Measurements from ENCODE around the gene KRTAP4-5.

Gene KRTAP4-5

GRCh38 chr17:41178843-41179616 is 29.4 kb upstream of the KRTAP4-5 start:
- H3K4me3 ChIP-seq (ENCODE audit: low read depth, low read length) = no peak overlapping the region
- no peak for DNase-seq (ENCODE audit: low read depth)
- TF ChIP-seq MAX (IDR thresholded peaks at IDR 0.05; ENCODE audit: low read depth, low read length) (no peak), POLR2A (IDR thresholded peaks at IDR 0.05; ENCODE audit: extremely low read depth, insufficient read length) (no peak)

GRCh38 chr17:41178341-41178740 is 28.7 kb upstream of the KRTAP4-5 start:
- no peak for TF ChIP-seq MAX (IDR thresholded peaks at IDR 0.05; ENCODE audit: low read depth, low read length)
- no peak for TF ChIP-seq MYC (IDR thresholded peaks at IDR 0.05; ENCODE audit: low read depth, low read length)
- TF ChIP-seq POLR2A (IDR thresholded peaks at IDR 0.05; ENCODE audit: extremely low read depth, insufficient read length) = no peak
- no peak for TF ChIP-seq CTCF (IDR thresholded peaks at IDR 0.05; ENCODE audit: low read depth, low read length)
- no peak for DNase-seq (ENCODE audit: low read depth)
- H3K4me3 ChIP-seq (ENCODE audit: low read depth, low read length) = no peak overlapping the region

- H3K4me3 ChIP-seq (ENCODE audit: low read depth, low read length) = no peak within 1 kb of the TSS
- TF ChIP-seq POLR2A (IDR thresholded peaks at IDR 0.05; ENCODE audit: extremely low read depth, insufficient read length) (no peak), MAX (IDR thresholded peaks at IDR 0.05; ENCODE audit: low read depth, low read length) (no peak), CTCF (IDR thresholded peaks at IDR 0.05; ENCODE audit: low read depth, low read length) (no peak), MYC (IDR thresholded peaks at IDR 0.05; ENCODE audit: low read depth, low read length) (no peak)
- no peak for DNase-seq (ENCODE audit: low read depth)
Measured at GRCh38 chr17:41177727-41178271, 28.2 kb upstream of the KRTAP4-5 start, which contains the start of gene KRTAP4-2. Gene KRTAP4-2 (minus strand): TSS chr17:41178221. CDS start chr17:41178164, 57 bp downstream.

- TF ChIP-seq CTCF (IDR thresholded peaks at IDR 0.05; ENCODE audit: low read depth, low read length) (no peak), MYC (IDR thresholded peaks at IDR 0.05; ENCODE audit: low read depth, low read length) (no peak), POLR2A (IDR thresholded peaks at IDR 0.05; ENCODE audit: extremely low read depth, insufficient read length) (no peak), MAX (IDR thresholded peaks at IDR 0.05; ENCODE audit: low read depth, low read length) (no peak)
- no peak for DNase-seq (ENCODE audit: low read depth)
- H3K4me3 ChIP-seq (ENCODE audit: low read depth, low read length) = no peak overlapping the region
Measured at GRCh38 chr17:41176744-41177387, 27.2 kb upstream of the KRTAP4-5 start.

- H3K4me3 ChIP-seq (ENCODE audit: low read depth, low read length) = no peak overlapping the region
- no peak for DNase-seq (ENCODE audit: low read depth)
- no peak for TF ChIP-seq MAX (IDR thresholded peaks at IDR 0.05; ENCODE audit: low read depth, low read length)
- TF ChIP-seq POLR2A (IDR thresholded peaks at IDR 0.05; ENCODE audit: extremely low read depth, insufficient read length) = no peak
- TF ChIP-seq MYC (IDR thresholded peaks at IDR 0.05; ENCODE audit: low read depth, low read length) = no peak
- TF ChIP-seq CTCF (IDR thresholded peaks at IDR 0.05; ENCODE audit: low read depth, low read length) = no peak
Measured at GRCh38 chr17:41171886-41172285, 22.3 kb upstream of the KRTAP4-5 start.

GRCh38 chr17:41168121-41168520 is 18.5 kb upstream of the KRTAP4-5 start, which contains the start of gene KRTAP4-3:
Gene KRTAP4-3 (minus strand): TSS chr17:41168221. CDS start chr17:41168172, 49 bp downstream.
- TF ChIP-seq MYC (IDR thresholded peaks at IDR 0.05; ENCODE audit: low read depth, low read length) (no peak), MAX (IDR thresholded peaks at IDR 0.05; ENCODE audit: low read depth, low read length) (no peak), POLR2A (IDR thresholded peaks at IDR 0.05; ENCODE audit: extremely low read depth, insufficient read length) (no peak), CTCF (IDR thresholded peaks at IDR 0.05; ENCODE audit: low read depth, low read length) (no peak)
- no peak for DNase-seq (ENCODE audit: low read depth)

More at GRCh38 chr17:41168121-41168520, 18.5 kb upstream of the KRTAP4-5 start, which contains the start of gene KRTAP4-3:
- no peak within 1 kb of the TSS for H3K4me3 ChIP-seq (ENCODE audit: low read depth, low read length)
